GM18526 (cell line): ENCODE data around the gene NHSL1.

Experiments used
- POLR2A ChIP-seq: IDR thresholded peaks from 3 replicates; pipeline ENCODE4 v1.6.1; 2011; ENCODE audit not compliant: insufficient read length; ENCODE audit errors: extremely low read depth

The NHSL1 gene

GRCh38 chr6:138417493-138418117, 81.7 kb downstream of the NHSL1 start:
- no peak for TF ChIP-seq POLR2A

GRCh38 chr6:138416206-138416605, 83.1 kb downstream of the NHSL1 start:
- TF ChIP-seq POLR2A, result no peak

- TF ChIP-seq POLR2A, result no peak
Observed at GRCh38 chr6:138415125-138415524, 84.2 kb downstream of the NHSL1 start.

- TF ChIP-seq POLR2A, result no peak
Observed at GRCh38 chr6:138410972-138411880, 88.1 kb downstream of the NHSL1 start.

- TF ChIP-seq POLR2A, result no peak
Observed at GRCh38 chr6:138410048-138410735, 89.1 kb downstream of the NHSL1 start.

- no peak for TF ChIP-seq POLR2A
Observed at GRCh38 chr6:138406443-138406842, 92.9 kb downstream of the NHSL1 start.

GRCh38 chr6:138405816-138406413, 93.4 kb downstream of the NHSL1 start:
- no peak for TF ChIP-seq POLR2A

- TF ChIP-seq POLR2A, result no peak
Observed at GRCh38 chr6:138404666-138405337, 94.5 kb downstream of the NHSL1 start.

GRCh38 chr6:138403801-138404665, 95.3 kb downstream of the NHSL1 start, which contains the start of gene HEBP2:
HEBP2 (plus strand) TSS chr6:138404223; CDS start chr6:138404496, 273 bp downstream.
- TF ChIP-seq POLR2A, result no peak

- no peak for TF ChIP-seq POLR2A
Observed at GRCh38 chr6:138403324-138403800, 95.9 kb downstream of the NHSL1 start.

GRCh38 chr6:138402838-138403187, 96.5 kb downstream of the NHSL1 start:
- no peak for TF ChIP-seq POLR2A

- TF ChIP-seq POLR2A, result no peak
Observed at GRCh38 chr6:138401960-138402837, 97.1 kb downstream of the NHSL1 start.

- TF ChIP-seq POLR2A, result no peak
Observed at GRCh38 chr6:138400326-138400725, 99.0 kb downstream of the NHSL1 start.
